Measurements from ENCODE around the gene MED27. TPM values are rescaled to one million over a fixed set of nuclear protein-coding genes. Genes with fewer than 3 reads are reported as not detected.

The MED27 gene
- total RNA-seq, 1 donor from 2014 or later, result 15.8 TPM

GRCh38 chr9:131839281-131840084 lies 240.2 kb downstream of the MED27 start:
- no peak for DNase-seq (ENCODE audit: low spot score)

- DNase-seq (ENCODE audit: low spot score), result no peak
Measured at GRCh38 chr9:131838530-131839280, 241.0 kb downstream of the MED27 start.

GRCh38 chr9:131837836-131838235 lies 241.8 kb downstream of the MED27 start:
- DNase-seq (ENCODE audit: low spot score), result no peak

- no peak for DNase-seq (ENCODE audit: low spot score)
Measured at GRCh38 chr9:131837316-131837715, 242.4 kb downstream of the MED27 start.

GRCh38 chr9:131836607-131837315 lies 242.9 kb downstream of the MED27 start:
- DNase-seq (ENCODE audit: low spot score), result no peak

- no peak for DNase-seq (ENCODE audit: low spot score)
Measured at GRCh38 chr9:131836021-131836420, 243.6 kb downstream of the MED27 start.

- DNase-seq (ENCODE audit: low spot score), result no peak
Measured at GRCh38 chr9:131835151-131835910, 244.3 kb downstream of the MED27 start.

- no peak for DNase-seq (ENCODE audit: low spot score)
Measured at GRCh38 chr9:131834721-131835120, 244.9 kb downstream of the MED27 start.

- DNase-seq (ENCODE audit: low spot score), result no peak
Measured at GRCh38 chr9:131833906-131834305, 245.8 kb downstream of the MED27 start.

- no peak for DNase-seq (ENCODE audit: low spot score)
Measured at GRCh38 chr9:131833083-131833482, 246.6 kb downstream of the MED27 start.

GRCh38 chr9:131831380-131832165 lies 248.1 kb downstream of the MED27 start:
- DNase-seq (ENCODE audit: low spot score), result no peak

GRCh38 chr9:131827821-131828369 lies 251.8 kb downstream of the MED27 start:
- DNase-seq (ENCODE audit: low spot score), result no peak

GRCh38 chr9:131826966-131827525 lies 252.6 kb downstream of the MED27 start:
- DNase-seq (ENCODE audit: low spot score), result no peak

- no peak for DNase-seq (ENCODE audit: low spot score)
Measured at GRCh38 chr9:131826053-131826452, 253.6 kb downstream of the MED27 start.

GRCh38 chr9:131824953-131825495 lies 254.6 kb downstream of the MED27 start:
- DNase-seq (ENCODE audit: low spot score), result no peak

GRCh38 chr9:131824155-131824594 lies 255.5 kb downstream of the MED27 start:
- DNase-seq (ENCODE audit: low spot score), result no peak

- DNase-seq (ENCODE audit: low spot score), result no peak
Measured at GRCh38 chr9:131823701-131824146, 255.9 kb downstream of the MED27 start.

GRCh38 chr9:131818089-131818488 lies 261.6 kb downstream of the MED27 start:
- no peak for DNase-seq (ENCODE audit: low spot score)

GRCh38 chr9:131817627-131818026 lies 262.0 kb downstream of the MED27 start:
- DNase-seq (ENCODE audit: low spot score), result no peak
